Measurements from ENCODE around the gene HOXC13. TPM values are rescaled to one million over a fixed set of nuclear protein-coding genes. Genes with fewer than 3 reads are reported as not detected.
A peak's percentile ranks its signal among the peaks of the same experiment; 100 is the strongest.

The HOXC13 gene
- total and polyA plus RNA-seq, 2 of the 13 experiments (the other 11 are each of a cell fraction or from before 2014, with no cell fraction given): 0.07 TPM; not detected in 1

DNA sequence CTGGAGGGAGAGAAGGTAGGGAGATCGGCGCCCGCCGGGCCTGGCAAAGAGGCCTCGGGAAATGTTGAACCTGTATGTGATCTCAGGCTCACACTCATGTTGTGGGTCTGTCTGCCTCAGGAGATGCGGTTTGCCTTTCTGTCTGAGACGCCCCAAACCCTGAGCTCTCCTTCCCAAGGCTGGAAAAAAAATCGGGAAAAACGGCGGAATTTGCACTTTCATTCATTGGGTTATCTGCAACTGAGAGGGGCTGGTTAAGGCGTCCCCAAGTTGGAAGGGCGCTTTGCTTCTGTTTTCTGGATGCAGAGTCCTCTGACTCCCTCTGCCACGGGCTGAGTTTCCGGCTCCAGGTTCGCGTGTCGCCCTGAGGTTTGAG is 56.4 kb downstream of the HOXC13 start:
- no peak for ATAC-seq
- ChIA-PET POLR2A (no interaction called here), CTCF (ENCODE audit: low intra/inter-chr PET ratio, low total read pairs) (no interaction called here)

More for the DNA sequence above, 56.4 kb downstream of the HOXC13 start:
- H3K36me3 ChIP-seq (replicated peaks in 1 of 2; ENCODE audit: control insufficient read depth in 1 of 2, insufficient read depth in 2 of 2, low read length in 2 of 2): no peaks in the 10 kb centered on the region
- DNase-seq (ENCODE audit: low spot score): no peak
- peak overlapping the region; percentile 63; the same call in 1 of the 2 replicates for H3K4me2 ChIP-seq (ENCODE audit: low read depth, low read length)
- TF ChIP-seq MAF1 (CRISPR knock-in tag; IDR thresholded peaks at IDR 0.05; ENCODE audit: borderline replicate concordance): no peak
- no peak for TF ChIP-seq GABPA (IDR thresholded peaks at IDR 0.05; ENCODE audit: low read depth, low read length)
- TF ChIP-seq GABPA (CRISPR knock-in tag; IDR thresholded peaks at IDR 0.05; ENCODE audit: low read depth): no peak
- no peak for TF ChIP-seq RAD51 (IDR thresholded peaks at IDR 0.05; ENCODE audit: borderline replicate concordance)
- TF ChIP-seq, protein P1, sequence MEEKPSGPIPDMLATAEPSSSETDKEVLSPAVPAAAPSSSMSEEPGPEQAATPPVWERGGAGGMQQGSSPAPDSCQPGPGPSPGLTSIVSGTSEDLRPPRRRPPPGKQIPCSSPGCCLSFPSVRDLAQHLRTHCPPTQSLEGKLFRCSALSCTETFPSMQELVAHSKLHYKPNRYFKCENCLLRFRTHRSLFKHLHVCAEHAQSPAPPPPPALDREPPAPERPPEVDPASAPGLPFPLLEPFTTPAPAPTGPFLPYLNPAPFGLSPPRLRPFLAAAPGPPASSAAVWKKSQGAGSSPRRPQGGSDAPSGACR (CRISPR knock-in tag; IDR thresholded peaks at IDR 0.05): no peak
- no peak for TF ChIP-seq NFRKB (IDR thresholded peaks at IDR 0.05)
- no peak for TF ChIP-seq XRCC5 (optimal IDR thresholded peaks at IDR 0.05; ENCODE audit: low read length)
- TF ChIP-seq, protein P2, sequence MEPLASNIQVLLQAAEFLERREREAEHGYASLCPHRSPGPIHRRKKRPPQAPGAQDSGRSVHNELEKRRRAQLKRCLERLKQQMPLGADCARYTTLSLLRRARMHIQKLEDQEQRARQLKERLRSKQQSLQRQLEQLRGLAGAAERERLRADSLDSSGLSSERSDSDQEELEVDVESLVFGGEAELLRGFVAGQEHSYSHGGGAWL (CRISPR knock-in tag; IDR thresholded peaks at IDR 0.05): no peak
- no peak for TF ChIP-seq GPN1 (CRISPR knock-in tag; IDR thresholded peaks at IDR 0.05; ENCODE audit: borderline replicate concordance)
- TF ChIP-seq, protein P3, sequence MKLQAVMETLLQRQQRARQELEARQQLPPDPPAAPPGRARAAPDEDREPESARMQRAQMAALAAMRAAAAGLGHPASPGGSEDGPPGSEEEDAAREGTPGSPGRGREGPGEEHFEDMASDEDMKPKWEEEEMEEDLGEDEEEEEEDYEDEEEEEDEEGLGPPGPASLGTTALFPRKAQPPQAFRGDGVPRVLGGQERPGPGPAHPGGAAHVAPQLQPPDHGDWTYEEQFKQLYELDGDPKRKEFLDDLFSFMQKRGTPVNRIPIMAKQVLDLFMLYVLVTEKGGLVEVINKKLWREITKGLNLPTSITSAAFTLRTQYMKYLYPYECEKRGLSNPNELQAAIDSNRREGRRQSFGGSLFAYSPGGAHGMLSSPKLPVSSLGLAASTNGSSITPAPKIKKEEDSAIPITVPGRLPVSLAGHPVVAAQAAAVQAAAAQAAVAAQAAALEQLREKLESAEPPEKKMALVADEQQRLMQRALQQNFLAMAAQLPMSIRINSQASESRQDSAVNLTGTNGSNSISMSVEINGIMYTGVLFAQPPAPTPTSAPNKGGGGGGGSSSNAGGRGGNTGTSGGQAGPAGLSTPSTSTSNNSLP (IDR thresholded peaks at IDR 0.05; ENCODE audit: low read depth, low read length): no peak
- no peak for TF ChIP-seq ZNF598 (CRISPR knock-in tag; IDR thresholded peaks at IDR 0.05; ENCODE audit: borderline replicate concordance)
- no peak for TF ChIP-seq NR2F6 (IDR thresholded peaks at IDR 0.05)
- no peak for TF ChIP-seq NR2F6 (CRISPR knock-in tag; IDR thresholded peaks at IDR 0.05)
- TF ChIP-seq, protein P4, sequence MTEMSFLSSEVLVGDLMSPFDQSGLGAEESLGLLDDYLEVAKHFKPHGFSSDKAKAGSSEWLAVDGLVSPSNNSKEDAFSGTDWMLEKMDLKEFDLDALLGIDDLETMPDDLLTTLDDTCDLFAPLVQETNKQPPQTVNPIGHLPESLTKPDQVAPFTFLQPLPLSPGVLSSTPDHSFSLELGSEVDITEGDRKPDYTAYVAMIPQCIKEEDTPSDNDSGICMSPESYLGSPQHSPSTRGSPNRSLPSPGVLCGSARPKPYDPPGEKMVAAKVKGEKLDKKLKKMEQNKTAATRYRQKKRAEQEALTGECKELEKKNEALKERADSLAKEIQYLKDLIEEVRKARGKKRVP (CRISPR knock-in tag; IDR thresholded peaks at IDR 0.05): no peak
- TF ChIP-seq, protein P5, sequence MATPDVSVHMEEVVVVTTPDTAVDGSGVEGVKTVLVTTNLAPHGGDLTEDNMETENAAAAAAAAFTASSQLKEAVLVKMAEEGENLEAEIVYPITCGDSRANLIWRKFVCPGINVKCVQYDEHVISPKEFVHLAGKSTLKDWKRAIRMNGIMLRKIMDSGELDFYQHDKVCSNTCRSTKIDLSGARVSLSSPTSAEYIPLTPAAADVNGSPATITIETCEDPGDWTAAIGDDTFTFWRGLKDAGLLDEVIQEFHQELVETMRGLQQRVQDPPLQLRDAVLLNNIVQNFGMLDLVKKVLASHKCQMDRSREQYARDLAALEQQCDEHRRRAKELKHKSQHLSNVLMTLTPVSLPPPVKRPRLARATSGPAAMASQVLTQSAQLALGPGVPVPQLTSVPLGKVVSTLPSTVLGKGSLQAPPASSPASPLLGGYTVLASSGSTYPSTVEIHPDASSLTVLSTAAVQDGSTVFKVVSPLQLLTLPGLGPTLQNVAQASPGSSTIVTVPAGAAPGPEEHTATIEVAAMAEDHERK (CRISPR knock-in tag; IDR thresholded peaks at IDR 0.05; ENCODE audit: low read depth): no peak
- no peak for TF ChIP-seq ZKSCAN5 (CRISPR knock-in tag; IDR thresholded peaks at IDR 0.05)
- TF ChIP-seq, protein P6, sequence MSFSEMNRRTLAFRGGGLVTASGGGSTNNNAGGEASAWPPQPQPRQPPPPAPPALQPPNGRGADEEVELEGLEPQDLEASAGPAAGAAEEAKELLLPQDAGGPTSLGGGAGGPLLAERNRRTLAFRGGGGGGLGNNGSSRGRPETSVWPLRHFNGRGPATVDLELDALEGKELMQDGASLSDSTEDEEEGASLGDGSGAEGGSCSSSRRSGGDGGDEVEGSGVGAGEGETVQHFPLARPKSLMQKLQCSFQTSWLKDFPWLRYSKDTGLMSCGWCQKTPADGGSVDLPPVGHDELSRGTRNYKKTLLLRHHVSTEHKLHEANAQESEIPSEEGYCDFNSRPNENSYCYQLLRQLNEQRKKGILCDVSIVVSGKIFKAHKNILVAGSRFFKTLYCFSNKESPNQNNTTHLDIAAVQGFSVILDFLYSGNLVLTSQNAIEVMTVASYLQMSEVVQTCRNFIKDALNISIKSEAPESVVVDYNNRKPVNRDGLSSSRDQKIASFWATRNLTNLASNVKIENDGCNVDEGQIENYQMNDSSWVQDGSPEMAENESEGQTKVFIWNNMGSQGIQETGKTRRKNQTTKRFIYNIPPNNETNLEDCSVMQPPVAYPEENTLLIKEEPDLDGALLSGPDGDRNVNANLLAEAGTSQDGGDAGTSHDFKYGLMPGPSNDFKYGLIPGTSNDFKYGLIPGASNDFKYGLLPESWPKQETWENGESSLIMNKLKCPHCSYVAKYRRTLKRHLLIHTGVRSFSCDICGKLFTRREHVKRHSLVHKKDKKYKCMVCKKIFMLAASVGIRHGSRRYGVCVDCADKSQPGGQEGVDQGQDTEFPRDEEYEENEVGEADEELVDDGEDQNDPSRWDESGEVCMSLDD (CRISPR knock-in tag; IDR thresholded peaks at IDR 0.05; ENCODE audit: borderline replicate concordance): no peak
- no peak for TF ChIP-seq KLF16 (CRISPR knock-in tag; IDR thresholded peaks at IDR 0.05)
- TF ChIP-seq CEBPB (IDR thresholded peaks at IDR 0.05; ENCODE audit: borderline replicate concordance, low read depth, low read length): no peak
- H3K4me3 ChIP-seq (replicated peaks in 1 of 3; ENCODE audit: insufficient read depth in 1 of 3, low read depth in 2 of 3, low read length in 3 of 3): peak overlapping the region in 1 of 3 experiments; percentile 48; a peak in 1 of 6 replicates
- no TSS peak for BruUV-seq (replicated peaks)
- H3K4me1 ChIP-seq (ENCODE audit: insufficient read depth, low read length): peaks cover 29% of the 10 kb centered on the region
- H3K79me2 ChIP-seq (ENCODE audit: insufficient read depth, low read length): no peaks in the 10 kb centered on the region
- no peak for FAIRE-seq
- H3K9me3 ChIP-seq (ENCODE audit: low read length): no peaks in the 10 kb centered on the region
- H4K20me1 ChIP-seq (ENCODE audit: insufficient read depth, low read length): no peaks in the 10 kb centered on the region
- no peak overlapping the region for H3K9ac ChIP-seq (ENCODE audit: insufficient read depth, low read depth, low read length)
- H2AFZ ChIP-seq (ENCODE audit: low read length): no peak overlapping the region
- no peak overlapping the region for H3K27ac ChIP-seq (ENCODE audit: extremely low read length, insufficient read depth, low read length)
- WGBS (ENCODE audit: low lambda C conversion rate): 92% methylated on average over 14 of the region's 17 CpGs
- peaks cover 9 to 64% of the 10 kb centered on the region in 2 experiments for H3K27me3 ChIP-seq (ENCODE audit: control insufficient read depth in 1 of 2, insufficient read depth in 2 of 2, low read length in 2 of 2)
- in situ Hi-C loops (cut with HindIII; ENCODE audit: extremely low pct_ligation_motif_present, low pct_unique_long_range_greater_than_20kb) (loop anchor here (10.0 kb wide), 1 partner anchor 380 kb away; no protein-coding TSS in a partner anchor), intact Hi-C loops (cut with micrococcal nuclease; ENCODE audit: unreplicated experiment) (no loop called here)

Data from HepG2 (cell line).